Liver (tissue), 9 donors: ENCODE data around the gene SHQ1. TPM values are rescaled to one million over a fixed set of nuclear protein-coding genes. Genes with fewer than 3 reads are reported as not detected.

ENCODE experiments used
- DNase-seq: peaks from one replicate; pipeline ENCODE4 v3.0.0-alpha.2; 2017; ENCODE audit warnings: low spot score
- H3K27ac ChIP-seq, 2 donors: one replicate each; pipeline ENCODE4 v1.7.0; 2013; ENCODE audit warnings: inconsistent platforms in 2 of 2, low read length in 2 of 2, control low read depth in 1 of 2, low read depth in 1 of 2, mild to moderate bottlenecking in 1 of 2
- H3K27me3 ChIP-seq, 4 donors: one replicate each; pipeline versions ENCODE4 v1.6.1 to v1.7.0; 2013; ENCODE audit warnings: low read length in 3 of 4, inconsistent platforms in 1 of 4, mild to moderate bottlenecking in 1 of 4, moderate library complexity in 1 of 4; ENCODE audit not compliant: control insufficient read depth in 4 of 4, insufficient read depth in 4 of 4
- H3K36me3 ChIP-seq, 4 donors: one replicate each; pipeline versions ENCODE4 v1.6.1 to v1.7.0; 2013; ENCODE audit warnings: low read length in 3 of 4, mild to moderate bottlenecking in 3 of 4, low read depth in 1 of 4, moderate library complexity in 1 of 4; ENCODE audit not compliant: control insufficient read depth in 4 of 4, insufficient read depth in 3 of 4
- H3K4me1 ChIP-seq, 4 donors: one replicate each; pipeline versions ENCODE4 v1.6.1 to v1.7.0; 2013; ENCODE audit warnings: low read length in 3 of 4, mild to moderate bottlenecking in 3 of 4, moderate library complexity in 1 of 4; ENCODE audit not compliant: control insufficient read depth in 4 of 4, insufficient read depth in 4 of 4
- H3K4me3 ChIP-seq, 3 donors: one replicate each; pipeline versions ENCODE4 v1.6.1 to v1.7.0; 2013; ENCODE audit warnings: low read length in 3 of 3, control low read depth in 1 of 3, low read depth in 1 of 3, mild to moderate bottlenecking in 1 of 3
- H3K9ac ChIP-seq, 2 donors: one replicate each; pipeline ENCODE4 v1.7.0; 2013; ENCODE audit warnings: low read length in 2 of 2, mild to moderate bottlenecking in 2 of 2, moderate library complexity in 2 of 2, control low read depth in 1 of 2, low read depth in 1 of 2
- H3K9me3 ChIP-seq, 4 donors: one replicate each; pipeline versions ENCODE4 v1.6.1 to v1.7.0; 2013; ENCODE audit warnings: low read length in 3 of 4; ENCODE audit not compliant: control insufficient read depth in 4 of 4
- EGR1 ChIP-seq, 2 donors: IDR thresholded peaks; 2 replicates each; pipeline ENCODE4 v1.6.1; 2016 to 2018; ENCODE audit warnings: antibody characterized with exemption in 2 of 2, low read depth in 2 of 2
- FOXA1 ChIP-seq: IDR thresholded peaks from 2 replicates; pipeline ENCODE4 v1.6.1; 2016; ENCODE audit warnings: antibody characterized with exemption
- FOXA2 ChIP-seq: IDR thresholded peaks from 2 replicates; pipeline ENCODE4 v1.6.1; 2016; ENCODE audit warnings: antibody characterized with exemption
- GABPA ChIP-seq, 2 donors: IDR thresholded peaks in 1 of 2; conservative IDR thresholded peaks in 1 of 2; 2 replicates each; pipeline ENCODE4 v1.6.1; 2016; ENCODE audit warnings: antibody characterized with exemption in 2 of 2, mild to moderate bottlenecking in 1 of 2, moderate library complexity in 1 of 2
- HNF4A ChIP-seq, 2 donors: conservative IDR thresholded peaks; 2 replicates each; pipeline ENCODE4 v1.6.1; 2016; ENCODE audit warnings: antibody characterized with exemption in 2 of 2, mild to moderate bottlenecking in 2 of 2
- HNF4G ChIP-seq: IDR thresholded peaks from 2 replicates; pipeline ENCODE4 v1.6.1; 2016; ENCODE audit warnings: antibody characterized with exemption
- JUND ChIP-seq, 2 donors: IDR thresholded peaks; 2 replicates each; pipeline ENCODE4 v1.6.1; 2016; ENCODE audit warnings: antibody characterized with exemption in 2 of 2
- NR2F2 ChIP-seq: IDR thresholded peaks from 2 replicates; pipeline ENCODE4 v1.6.1; 2016; ENCODE audit warnings: antibody characterized with exemption
- RAD21 ChIP-seq, 2 donors: IDR thresholded peaks; 2 replicates each; pipeline ENCODE4 v1.6.1; 2016; ENCODE audit warnings: antibody characterized with exemption in 2 of 2, mild to moderate bottlenecking in 2 of 2
- RXRA ChIP-seq, 2 donors: IDR thresholded peaks; 2 replicates each; pipeline ENCODE4 v1.6.1; 2017 to 2018; ENCODE audit warnings: antibody characterized with exemption in 2 of 2, mild to moderate bottlenecking in 1 of 2
- SP1 ChIP-seq: IDR thresholded peaks from 2 replicates; pipeline ENCODE4 v1.6.1; 2018; ENCODE audit warnings: antibody characterized with exemption, mild to moderate bottlenecking
- YY1 ChIP-seq: IDR thresholded peaks from 2 replicates; pipeline ENCODE4 v1.6.1; 2016; ENCODE audit warnings: antibody characterized with exemption, mild to moderate bottlenecking
- WGBS: extraction: QIAGEN DNeasy Blood & Tissue Kit; methylation state at CpG from one replicate; pipeline ENCODE4 v1.1.7; 2013; 5-methylcytosine and 5-hydroxymethylcytosine counted together
- polyA plus RNA-seq, 2 donors: library from polyadenylated mRNA; stranded (reverse) in 1 of 2; unstranded in 1 of 2; fragments of 200-250 nt in 1 of 2; fragments of >200 nt in 1 of 2; fragmentation: Nextera tagmentation in 1 of 2; extraction: Ambion mirVana in 1 of 2; gene quantifications; one replicate each; pipeline versions ENCODE4 v1.2.1 to v1.2.3, GENCODE V29; 2013 to 2015
- total RNA-seq, 2 donors: library from RNA; depleted of rRNA; stranded (reverse); fragments of >200 nt; gene quantifications; one replicate each; pipeline ENCODE4 v1.2.3, GENCODE V29; 2014
- TF ChIP-seq, protein P1 (sequence below): IDR thresholded peaks from 2 replicates; pipeline ENCODE4 v1.6.1; 2016; ENCODE audit warnings: antibody characterized with exemption, mild to moderate bottlenecking
- TF ChIP-seq, protein P2 (sequence below): IDR thresholded peaks from 2 replicates; pipeline ENCODE4 v1.6.1; 2016; ENCODE audit warnings: antibody characterized with exemption
- TF ChIP-seq, protein P3 (sequence below): IDR thresholded peaks from 2 replicates; pipeline ENCODE4 v1.6.1; 2016; ENCODE audit warnings: antibody characterized with exemption
- TF ChIP-seq, protein P4 (sequence below): IDR thresholded peaks from 2 replicates; pipeline ENCODE4 v1.6.1; 2016; ENCODE audit warnings: antibody characterized with exemption
- donor health status: healthy.
- donor health status: healthy.
- donor health status: healthy.
- donor health status: healthy.
- donor health status: healthy.

Gene SHQ1
- total and polyA plus RNA-seq, 4 donors: 4.3 to 9.6 (median 6.1) TPM

DNA sequence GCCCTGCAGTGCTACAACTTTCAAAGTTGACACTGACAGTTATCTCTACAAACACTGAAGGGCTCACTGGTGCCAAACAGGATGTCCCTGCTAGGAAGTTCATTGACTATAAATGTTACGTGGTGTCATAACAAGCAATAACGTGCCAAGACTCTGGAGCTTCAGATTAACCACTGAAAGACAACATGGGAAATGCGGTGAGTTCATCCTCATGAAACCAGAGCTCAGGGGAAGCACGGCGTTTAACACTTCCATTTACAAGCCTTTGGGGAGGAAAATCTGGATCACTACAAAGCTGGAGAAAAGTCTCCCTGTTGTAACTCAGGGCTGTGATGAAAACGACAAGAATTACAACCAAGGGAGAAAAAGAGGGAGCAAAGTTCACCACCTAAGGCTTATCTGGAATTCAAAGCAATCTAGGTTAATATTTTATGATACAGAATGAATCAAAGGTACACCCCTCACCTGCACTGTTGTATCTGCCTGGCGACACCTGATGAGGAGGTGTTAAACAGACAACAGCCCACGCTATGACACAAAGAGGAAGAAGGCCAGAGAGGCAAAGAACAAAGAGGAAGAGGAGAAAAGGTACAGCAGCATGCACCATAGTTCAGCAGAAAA is 27.0 kb downstream of the SHQ1 start (continued):
- peak; percentile 68 for TF ChIP-seq YY1

DNA sequence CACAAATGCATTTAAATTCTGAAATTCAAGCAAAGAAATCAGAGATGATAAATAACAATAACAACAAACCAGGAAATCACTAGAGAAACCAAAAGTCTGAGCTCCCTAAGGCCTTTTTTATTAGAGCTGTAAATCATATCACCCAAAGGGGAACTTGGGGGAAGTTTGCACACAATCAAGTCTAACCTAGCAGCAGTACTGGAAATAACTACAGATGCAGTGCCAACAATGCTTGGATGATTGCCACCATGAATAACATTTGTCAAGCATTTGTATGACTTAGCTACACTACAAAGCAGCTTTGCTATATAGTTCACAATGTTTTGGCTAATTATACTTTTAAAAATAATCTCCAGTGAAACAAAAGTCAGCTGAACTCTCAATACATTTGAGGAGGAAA is 27.8 kb downstream of the SHQ1 start:
- Histone ChIP-seq H3K9me3 (no peaks in the 10 kb centered on the region), H3K4me3 (no peak overlapping the region), H3K9ac (no peak overlapping the region), H3K4me1 (peaks cover 0 to 28% (median 23%) of the 10 kb centered on the region in 4 donors), H3K36me3 (peaks cover 0 to 3% (median 0%) of the 10 kb centered on the region in 4 donors), H3K27ac (peak overlapping the region; percentile 73 to 90), H3K27me3 (no peaks in the 10 kb centered on the region)
- TF ChIP-seq RAD21 (IDR thresholded peaks at IDR 0.05) (peak; percentile 8 to 40), HNF4A (conservative IDR thresholded peaks at IDR 0.05) (no peak)
- TF ChIP-seq, protein P1, sequence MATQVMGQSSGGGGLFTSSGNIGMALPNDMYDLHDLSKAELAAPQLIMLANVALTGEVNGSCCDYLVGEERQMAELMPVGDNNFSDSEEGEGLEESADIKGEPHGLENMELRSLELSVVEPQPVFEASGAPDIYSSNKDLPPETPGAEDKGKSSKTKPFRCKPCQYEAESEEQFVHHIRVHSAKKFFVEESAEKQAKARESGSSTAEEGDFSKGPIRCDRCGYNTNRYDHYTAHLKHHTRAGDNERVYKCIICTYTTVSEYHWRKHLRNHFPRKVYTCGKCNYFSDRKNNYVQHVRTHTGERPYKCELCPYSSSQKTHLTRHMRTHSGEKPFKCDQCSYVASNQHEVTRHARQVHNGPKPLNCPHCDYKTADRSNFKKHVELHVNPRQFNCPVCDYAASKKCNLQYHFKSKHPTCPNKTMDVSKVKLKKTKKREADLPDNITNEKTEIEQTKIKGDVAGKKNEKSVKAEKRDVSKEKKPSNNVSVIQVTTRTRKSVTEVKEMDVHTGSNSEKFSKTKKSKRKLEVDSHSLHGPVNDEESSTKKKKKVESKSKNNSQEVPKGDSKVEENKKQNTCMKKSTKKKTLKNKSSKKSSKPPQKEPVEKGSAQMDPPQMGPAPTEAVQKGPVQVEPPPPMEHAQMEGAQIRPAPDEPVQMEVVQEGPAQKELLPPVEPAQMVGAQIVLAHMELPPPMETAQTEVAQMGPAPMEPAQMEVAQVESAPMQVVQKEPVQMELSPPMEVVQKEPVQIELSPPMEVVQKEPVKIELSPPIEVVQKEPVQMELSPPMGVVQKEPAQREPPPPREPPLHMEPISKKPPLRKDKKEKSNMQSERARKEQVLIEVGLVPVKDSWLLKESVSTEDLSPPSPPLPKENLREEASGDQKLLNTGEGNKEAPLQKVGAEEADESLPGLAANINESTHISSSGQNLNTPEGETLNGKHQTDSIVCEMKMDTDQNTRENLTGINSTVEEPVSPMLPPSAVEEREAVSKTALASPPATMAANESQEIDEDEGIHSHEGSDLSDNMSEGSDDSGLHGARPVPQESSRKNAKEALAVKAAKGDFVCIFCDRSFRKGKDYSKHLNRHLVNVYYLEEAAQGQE: peak; percentile 6
- no peak for DNase-seq

DNA sequence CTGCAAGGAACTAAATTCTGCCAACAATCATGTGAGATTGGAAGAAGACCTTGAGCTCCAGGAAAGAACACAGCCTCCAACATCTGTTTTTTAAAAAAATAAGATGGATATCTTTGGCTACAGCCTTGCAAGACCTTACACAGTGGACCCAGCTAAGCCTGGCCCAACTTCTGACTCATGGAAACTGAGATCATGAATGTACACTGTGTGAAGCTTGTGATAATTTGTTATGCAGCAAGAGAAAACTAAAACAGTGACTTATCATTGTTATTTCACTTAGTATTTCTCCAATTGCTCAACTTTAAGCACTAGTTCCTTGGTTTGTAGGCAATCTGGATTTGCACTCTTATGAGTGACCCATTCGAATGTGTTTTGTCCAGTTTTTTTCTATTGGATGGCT is 29.3 kb downstream of the SHQ1 start:
- no peaks in the 10 kb centered on the region for H3K27me3 ChIP-seq
- no peaks in the 10 kb centered on the region for H3K9me3 ChIP-seq
- H3K4me3 ChIP-seq: no peak overlapping the region
- 97% methylated on average over 1 of the region's 1 CpG for WGBS
- no peak overlapping the region for H3K9ac ChIP-seq
- no peak for DNase-seq
- peaks cover 0 to 28% (median 23%) of the 10 kb centered on the region in 4 donors for H3K4me1 ChIP-seq
- H3K27ac ChIP-seq: no peak overlapping the region
- no peaks in the 10 kb centered on the region for H3K36me3 ChIP-seq
- TF ChIP-seq, protein P2, sequence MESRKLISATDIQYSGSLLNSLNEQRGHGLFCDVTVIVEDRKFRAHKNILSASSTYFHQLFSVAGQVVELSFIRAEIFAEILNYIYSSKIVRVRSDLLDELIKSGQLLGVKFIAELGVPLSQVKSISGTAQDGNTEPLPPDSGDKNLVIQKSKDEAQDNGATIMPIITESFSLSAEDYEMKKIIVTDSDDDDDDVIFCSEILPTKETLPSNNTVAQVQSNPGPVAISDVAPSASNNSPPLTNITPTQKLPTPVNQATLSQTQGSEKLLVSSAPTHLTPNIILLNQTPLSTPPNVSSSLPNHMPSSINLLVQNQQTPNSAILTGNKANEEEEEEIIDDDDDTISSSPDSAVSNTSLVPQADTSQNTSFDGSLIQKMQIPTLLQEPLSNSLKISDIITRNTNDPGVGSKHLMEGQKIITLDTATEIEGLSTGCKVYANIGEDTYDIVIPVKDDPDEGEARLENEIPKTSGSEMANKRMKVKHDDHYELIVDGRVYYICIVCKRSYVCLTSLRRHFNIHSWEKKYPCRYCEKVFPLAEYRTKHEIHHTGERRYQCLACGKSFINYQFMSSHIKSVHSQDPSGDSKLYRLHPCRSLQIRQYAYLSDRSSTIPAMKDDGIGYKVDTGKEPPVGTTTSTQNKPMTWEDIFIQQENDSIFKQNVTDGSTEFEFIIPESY: no peak
- TF ChIP-seq SP1 (no peak), RXRA (IDR thresholded peaks at IDR 0.05) (no peak), GABPA (IDR thresholded peaks at IDR 0.05 in 1 of 2, conservative IDR thresholded peaks at IDR 0.05 in 1 of 2) (no peak), FOXA2 (no peak), JUND (IDR thresholded peaks at IDR 0.05) (no peak), EGR1 (IDR thresholded peaks at IDR 0.05; ENCODE audit: low read depth in 2 of 2) (no peak), RAD21 (IDR thresholded peaks at IDR 0.05) (no peak), NR2F2 (no peak), HNF4G (no peak), FOXA1 (no peak), YY1 (no peak)
- TF ChIP-seq, protein P3, sequence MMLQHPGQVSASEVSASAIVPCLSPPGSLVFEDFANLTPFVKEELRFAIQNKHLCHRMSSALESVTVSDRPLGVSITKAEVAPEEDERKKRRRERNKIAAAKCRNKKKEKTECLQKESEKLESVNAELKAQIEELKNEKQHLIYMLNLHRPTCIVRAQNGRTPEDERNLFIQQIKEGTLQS: no peak
- TF ChIP-seq, protein P4, sequence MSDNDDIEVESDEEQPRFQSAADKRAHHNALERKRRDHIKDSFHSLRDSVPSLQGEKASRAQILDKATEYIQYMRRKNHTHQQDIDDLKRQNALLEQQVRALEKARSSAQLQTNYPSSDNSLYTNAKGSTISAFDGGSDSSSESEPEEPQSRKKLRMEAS: no peak
- TF ChIP-seq, protein P1: no peak
